NCI-H1930 (cell line): ENCODE measurements around the gene SKA1.
A peak's percentile ranks its signal among the peaks of the same experiment; 100 is the strongest.
"Not testable (repeated sequence)": the region's sequence is repeated elsewhere in the genome, so short reads cannot be mapped to it uniquely, and the experiment has no call there.

ENCODE experiments used
- DNase-seq, 2 experiments: peaks; one replicate each; lab custom pipeline; 2025; lab: John Stamatoyannopoulos, UW

Gene SKA1

GRCh38 chr18:50395093-50395492, 20.2 kb downstream of the SKA1 start:
- DNase-seq, result no peak

GRCh38 chr18:50396005-50396660, 21.3 kb downstream of the SKA1 start:
- DNase-seq, result no peak

GRCh38 chr18:50397023-50397422, 22.2 kb downstream of the SKA1 start:
- DNase-seq, result no peak

- DNase-seq, result no peak
Measured at GRCh38 chr18:50398099-50398498, 23.3 kb downstream of the SKA1 start.

- DNase-seq, result no peak
Measured at GRCh38 chr18:50398947-50399346, 24.1 kb downstream of the SKA1 start.

- no peak for DNase-seq
Measured at GRCh38 chr18:50399582-50399981, 24.7 kb downstream of the SKA1 start.

GRCh38 chr18:50400438-50400837, 25.6 kb downstream of the SKA1 start:
- DNase-seq, result not testable (repeated sequence)

GRCh38 chr18:50401295-50401694, 26.4 kb downstream of the SKA1 start:
- no peak for DNase-seq

GRCh38 chr18:50401888-50402287, 27.0 kb downstream of the SKA1 start:
- no peak for DNase-seq

- not testable (repeated sequence) for DNase-seq
Measured at GRCh38 chr18:50404752-50405581, 30.1 kb downstream of the SKA1 start.

- peak; percentile 41 to 43 for DNase-seq
Measured at GRCh38 chr18:50405582-50406271, 30.9 kb downstream of the SKA1 start.

GRCh38 chr18:50409236-50409635, 34.4 kb downstream of the SKA1 start:
- DNase-seq, result no peak

GRCh38 chr18:50410008-50410407, 35.2 kb downstream of the SKA1 start:
- DNase-seq, result no peak

- no peak for DNase-seq
Measured at GRCh38 chr18:50410894-50411293, 36.0 kb downstream of the SKA1 start.

GRCh38 chr18:50416832-50417231, 42.0 kb downstream of the SKA1 start:
- not testable (repeated sequence) for DNase-seq

- DNase-seq, result not testable (repeated sequence)
Measured at GRCh38 chr18:50417705-50418104, 42.9 kb downstream of the SKA1 start.

GRCh38 chr18:50418650-50419049, 43.8 kb downstream of the SKA1 start:
- DNase-seq, result no peak

- no peak for DNase-seq
Measured at GRCh38 chr18:50422286-50422898, 47.5 kb downstream of the SKA1 start.

GRCh38 chr18:50424877-50425690, 50.2 kb downstream of the SKA1 start:
- no peak for DNase-seq

GRCh38 chr18:50427896-50428295, 53.0 kb downstream of the SKA1 start:
- no peak for DNase-seq

GRCh38 chr18:50428531-50429206, 53.8 kb downstream of the SKA1 start:
- no peak for DNase-seq
